Left ventricle myocardium inferior (tissue), 1 donor: ENCODE measurements around the gene PTPN13. TPM values are rescaled to one million over a fixed set of nuclear protein-coding genes. Genes with fewer than 3 reads are reported as not detected.

Source experiments
- DNase-seq: peaks from one replicate; pipeline ENCODE4 v3.0.0-alpha.2; 2020
- H3K27ac ChIP-seq: fragments of 200-600 bp; replicated peaks from 2 replicates; pipeline ENCODE4 v1.8.0; 2021
- H3K27me3 ChIP-seq: fragments of 200-600 bp; 2 replicates; pipeline ENCODE4 v1.8.0; 2021; ENCODE audit warnings: low read depth
- H3K36me3 ChIP-seq: fragments of 200-600 bp; 2 replicates; pipeline ENCODE4 v1.8.0; 2021
- H3K4me1 ChIP-seq: fragments of 200-600 bp; 2 replicates; pipeline ENCODE4 v1.8.0; 2021
- H3K4me3 ChIP-seq: fragments of 200-600 bp; 2 replicates; pipeline ENCODE4 v1.8.0; 2021; ENCODE audit warnings: mild to moderate bottlenecking, moderate library complexity
- H3K9me3 ChIP-seq: fragments of 200-600 bp; replicated peaks from 2 replicates; pipeline ENCODE4 v1.8.0; 2021
- CTCF ChIP-seq: fragments of 200-600 bp; IDR thresholded peaks from 2 replicates; pipeline ENCODE4 v1.8.0; 2021; ENCODE audit warnings: antibody characterized with exemption, mild to moderate bottlenecking, borderline replicate concordance
- intact Hi-C: fragments of 100-400 bp; cut with micrococcal nuclease; formaldehyde crosslinking; loops from one replicate; pipeline ENCODE4 v1.11.0; 2022
- total RNA-seq: library from RNA; stranded (reverse); fragmentation: NEBNext Ultra II Directional; extraction: Animal tissue kit (Norgen Biotek cat#: 25700); gene quantifications from one replicate; pipeline ENCODE4 v1.2.1, GENCODE V29; 2021
- donor health status: DM: no; HTN: yes; CAD: no; lungs with severe emphysema.

PTPN13 gene
- total RNA-seq, 1 donor from 2014 or later, result 3.8 TPM

GRCh38 chr4:86856896-86857295 is 262.8 kb downstream of the PTPN13 start:
- Histone ChIP-seq H3K27ac (no peak overlapping the region), H3K27me3 (no peaks in the 10 kb centered on the region), H3K4me3 (no peak overlapping the region), H3K4me1 (no peaks in the 10 kb centered on the region), H3K9me3 (no peaks in the 10 kb centered on the region), H3K36me3 (no peaks in the 10 kb centered on the region)
- intact Hi-C loops, result no loop called here
- TF ChIP-seq CTCF, result no peak
- no peak for DNase-seq

GRCh38 chr4:86857341-86858052 is 263.4 kb downstream of the PTPN13 start:
- no peak overlapping the region for H3K27ac ChIP-seq
- intact Hi-C loops, result no loop called here
- no peaks in the 10 kb centered on the region for H3K36me3 ChIP-seq
- no peaks in the 10 kb centered on the region for H3K27me3 ChIP-seq
- no peak for TF ChIP-seq CTCF
- no peak for DNase-seq
- H3K9me3 ChIP-seq, result no peaks in the 10 kb centered on the region
- H3K4me1 ChIP-seq, result no peaks in the 10 kb centered on the region
- no peak overlapping the region for H3K4me3 ChIP-seq

Other genes with a start within 250 kb of the PTPN13 start
- gene MAPK10, start 234.3 kb upstream of the PTPN13 start, total RNA-seq, result 4.0 TPM